ES-I3 (cell line): ENCODE data around the gene CACNA2D1.

Source experiments
- H3K36me3 ChIP-seq: 2 replicates; pipeline ENCODE4 v1.6.1; 2013; ENCODE audit warnings: mild to moderate bottlenecking, low read length, control low read depth, moderate library complexity; ENCODE audit not compliant: insufficient read depth
- H3K4me1 ChIP-seq: 2 replicates; pipeline ENCODE4 v1.6.1; 2013; ENCODE audit warnings: mild to moderate bottlenecking, control low read depth, low read length; ENCODE audit not compliant: insufficient read depth
- H3K9ac ChIP-seq: 2 replicates; pipeline ENCODE4 v1.6.1; 2013; ENCODE audit warnings: low read depth, mild to moderate bottlenecking, low read length, moderate library complexity
- H3K9me3 ChIP-seq: 2 replicates; pipeline ENCODE4 v1.6.1; 2013; ENCODE audit warnings: mild to moderate bottlenecking, low read length, moderate library complexity; ENCODE audit not compliant: control insufficient read depth, insufficient read depth

CACNA2D1 gene

GRCh38 chr7:82443547-82444219, at the start of gene CACNA2D1:
Gene CACNA2D1, minus strand, starts transcription at chr7:82443777.
- Histone ChIP-seq H3K9ac (peak within 1 kb of the TSS; percentile 76), H3K9me3 (no peaks in the 10 kb centered on the region), H3K4me1 (peaks cover 12% of the 10 kb centered on the region; the same call in 1 of the 2 replicates), H3K36me3 (no peaks in the 10 kb centered on the region)

GRCh38 chr7:82481499-82482097, 38.0 kb upstream of the CACNA2D1 start:
- no peaks in the 10 kb centered on the region for H3K36me3 ChIP-seq
- H3K9ac ChIP-seq, result no peak overlapping the region
- H3K9me3 ChIP-seq, result no peaks in the 10 kb centered on the region
- H3K4me1 ChIP-seq, result no peaks in the 10 kb centered on the region

GRCh38 chr7:82477733-82478515, 34.3 kb upstream of the CACNA2D1 start:
- H3K9me3 ChIP-seq, result no peaks in the 10 kb centered on the region
- H3K36me3 ChIP-seq, result no peaks in the 10 kb centered on the region
- no peak overlapping the region for H3K9ac ChIP-seq
- no peaks in the 10 kb centered on the region for H3K4me1 ChIP-seq

- Histone ChIP-seq H3K36me3 (no peaks in the 10 kb centered on the region), H3K4me1 (peaks cover 6% of the 10 kb centered on the region; the same call in 1 of the 2 replicates), H3K9me3 (no peaks in the 10 kb centered on the region), H3K9ac (no peak overlapping the region)
These were observed 29.4 kb upstream of the CACNA2D1 start for GRCh38 chr7:82472966-82473365.

GRCh38 chr7:82471351-82472020, 27.9 kb upstream of the CACNA2D1 start:
- H3K9me3 ChIP-seq, result no peaks in the 10 kb centered on the region
- no peak overlapping the region for H3K9ac ChIP-seq
- peaks cover 6% of the 10 kb centered on the region; the same call in 1 of the 2 replicates for H3K4me1 ChIP-seq
- no peaks in the 10 kb centered on the region for H3K36me3 ChIP-seq

- peaks cover 6% of the 10 kb centered on the region; the same call in 1 of the 2 replicates for H3K4me1 ChIP-seq
- H3K36me3 ChIP-seq, result no peaks in the 10 kb centered on the region
- H3K9me3 ChIP-seq, result 0 out of 2 replicates have a peak, but pooled peaks cover 2% of the 10 kb centered on the region
- H3K9ac ChIP-seq, result no peak overlapping the region
These were observed 25.6 kb upstream of the CACNA2D1 start for GRCh38 chr7:82469207-82469606.

- peaks cover 2% of the 10 kb centered on the region; the same call in 1 of the 2 replicates for H3K9me3 ChIP-seq
- no peaks in the 10 kb centered on the region for H3K36me3 ChIP-seq
- H3K4me1 ChIP-seq, result peaks cover 6% of the 10 kb centered on the region; the same call in 1 of the 2 replicates
- no peak overlapping the region for H3K9ac ChIP-seq
These were observed 24.9 kb upstream of the CACNA2D1 start for GRCh38 chr7:82468435-82468834.

GRCh38 chr7:82467020-82467419, 23.4 kb upstream of the CACNA2D1 start:
- Histone ChIP-seq H3K36me3 (no peaks in the 10 kb centered on the region), H3K4me1 (peaks cover 6% of the 10 kb centered on the region; the same call in 1 of the 2 replicates), H3K9me3 (peaks cover 2% of the 10 kb centered on the region; the same call in 1 of the 2 replicates), H3K9ac (no peak overlapping the region)

- no peaks in the 10 kb centered on the region for H3K36me3 ChIP-seq
- H3K9me3 ChIP-seq, result peaks cover 2% of the 10 kb centered on the region; the same call in 1 of the 2 replicates
These were observed 20.8 kb upstream of the CACNA2D1 start for GRCh38 chr7:82464372-82464771.

GRCh38 chr7:82455295-82455694, 11.7 kb upstream of the CACNA2D1 start:
- Histone ChIP-seq H3K9ac (no peak overlapping the region), H3K4me1 (no peaks in the 10 kb centered on the region), H3K9me3 (no peaks in the 10 kb centered on the region), H3K36me3 (no peaks in the 10 kb centered on the region)

More at GRCh38 chr7:82464372-82464771, 20.8 kb upstream of the CACNA2D1 start:
- H3K9ac ChIP-seq, result no peak overlapping the region
- no peaks in the 10 kb centered on the region for H3K4me1 ChIP-seq

- Histone ChIP-seq H3K9me3 (no peaks in the 10 kb centered on the region), H3K36me3 (no peaks in the 10 kb centered on the region), H3K9ac (no peak overlapping the region), H3K4me1 (peaks cover 2% of the 10 kb centered on the region; the same call in 1 of the 2 replicates)
These were observed 7.2 kb upstream of the CACNA2D1 start for GRCh38 chr7:82450759-82451158.

GRCh38 chr7:82449910-82450309, 6.3 kb upstream of the CACNA2D1 start:
- Histone ChIP-seq H3K9me3 (no peaks in the 10 kb centered on the region), H3K9ac (no peak overlapping the region), H3K4me1 (peaks cover 9% of the 10 kb centered on the region; the same call in 1 of the 2 replicates), H3K36me3 (no peaks in the 10 kb centered on the region)

- Histone ChIP-seq H3K36me3 (no peaks in the 10 kb centered on the region), H3K4me1 (peaks cover 9% of the 10 kb centered on the region; the same call in 1 of the 2 replicates), H3K9ac (no peak overlapping the region)
These were observed 3.3 kb upstream of the CACNA2D1 start for GRCh38 chr7:82446897-82447296.

GRCh38 chr7:82445271-82445670, 1.7 kb upstream of the CACNA2D1 start:
- Histone ChIP-seq H3K9ac (no peak overlapping the region), H3K4me1 (peaks cover 12% of the 10 kb centered on the region; the same call in 1 of the 2 replicates), H3K36me3 (no peaks in the 10 kb centered on the region), H3K9me3 (no peaks in the 10 kb centered on the region)

More at GRCh38 chr7:82446897-82447296, 3.3 kb upstream of the CACNA2D1 start:
- no peaks in the 10 kb centered on the region for H3K9me3 ChIP-seq
